T47D (cell line): ENCODE results near the gene CCDC170.
"Not testable (repeated sequence)": the region's sequence is repeated elsewhere in the genome, so short reads cannot be mapped to it uniquely, and the experiment has no call there.

ENCODE experiments used
- DNase-seq, 2 experiments: peaks; one replicate each; pipeline versions ENCODE4 v3.0.0 to v3.0.0-alpha.2; 2011 to 2012; ENCODE audit warnings: low read depth in 1 of 2, low spot score in 1 of 2
- JUND ChIP-seq: IDR thresholded peaks from 2 replicates; pipeline ENCODE4 v1.6.1; 2012; ENCODE audit warnings: low read depth
- in situ Hi-C: cut with HindIII; loops from 2 replicates; pipeline ENCODE4 v1.10.0; 2016; ENCODE audit warnings: low sequenced_read_pairs, low pct_unique_long_range_greater_than_20kb

Gene CCDC170

DNA sequence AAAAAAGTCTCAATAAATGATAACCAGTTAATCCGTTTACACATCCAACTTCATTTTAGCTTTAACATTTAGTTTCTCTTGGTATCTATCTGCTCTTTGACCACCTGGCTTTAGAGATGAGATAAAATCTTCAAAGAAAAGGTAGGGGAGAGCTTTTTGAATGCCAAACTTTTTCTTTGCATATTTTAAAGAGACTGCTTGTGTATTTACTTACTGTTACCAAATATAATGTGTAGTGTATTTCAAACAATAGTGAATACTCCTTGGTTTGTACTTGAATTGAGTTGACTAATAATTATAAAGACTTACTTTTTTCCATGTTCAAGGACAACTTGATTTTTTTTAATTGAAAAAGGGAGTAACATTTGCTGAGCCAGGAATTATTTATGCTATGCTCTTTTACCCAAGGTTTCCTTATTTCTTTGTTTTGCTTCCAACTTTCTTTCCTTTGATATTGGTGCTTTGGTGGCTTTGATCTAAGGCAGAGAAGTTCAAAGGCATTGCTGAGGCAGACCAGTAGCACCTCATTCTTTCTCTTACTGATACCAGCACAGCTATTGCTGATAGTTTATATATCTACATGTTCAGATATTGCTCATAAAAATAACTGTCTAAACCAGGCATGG lies 7.8 kb downstream of the CCDC170 start:
- no peak for DNase-seq
- no peak for TF ChIP-seq JUND
- in situ Hi-C loops: no loop called here

DNA sequence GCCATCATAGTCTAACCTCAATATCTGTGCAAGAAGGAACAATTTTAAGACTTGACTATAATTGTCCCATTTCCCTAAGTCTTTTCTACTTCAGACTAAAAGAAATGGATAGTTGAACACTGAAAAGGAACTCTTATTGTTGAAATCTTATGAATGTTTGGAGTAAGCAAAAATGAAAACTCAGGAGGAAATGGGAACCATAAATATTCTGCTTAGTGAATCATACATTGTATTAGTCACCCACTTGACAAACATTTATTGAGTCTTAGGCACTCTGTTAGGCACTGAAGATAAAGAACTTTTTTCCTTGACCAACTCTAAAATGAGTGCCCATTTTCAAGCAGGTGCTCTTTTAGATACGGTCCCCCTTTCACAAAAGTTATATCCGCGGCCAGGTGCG lies 8.7 kb downstream of the CCDC170 start:
- TF ChIP-seq JUND: no peak
- in situ Hi-C loops: no loop called here
- no peak for DNase-seq

DNA sequence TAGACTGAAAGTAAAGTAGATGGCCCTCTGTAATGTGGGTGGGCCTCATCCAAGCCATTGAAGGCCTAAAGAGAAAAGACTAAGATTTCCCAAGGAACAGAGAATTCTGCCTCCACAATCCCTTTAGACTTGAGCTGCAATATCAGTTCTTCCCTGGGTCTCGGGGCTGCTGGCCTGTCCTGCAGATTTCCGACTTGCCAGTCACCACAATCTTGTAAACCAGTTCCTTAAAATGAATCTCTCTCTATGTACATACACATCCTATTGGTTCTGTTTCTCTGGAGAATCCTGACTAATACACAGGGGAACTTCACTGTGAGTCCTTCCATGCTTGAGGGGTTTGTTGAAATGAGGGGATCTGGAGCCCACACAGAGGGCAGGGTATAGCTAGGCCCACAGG lies 12.9 kb downstream of the CCDC170 start:
- no peak for DNase-seq
- in situ Hi-C loops: no loop called here
- TF ChIP-seq JUND: no peak

DNA sequence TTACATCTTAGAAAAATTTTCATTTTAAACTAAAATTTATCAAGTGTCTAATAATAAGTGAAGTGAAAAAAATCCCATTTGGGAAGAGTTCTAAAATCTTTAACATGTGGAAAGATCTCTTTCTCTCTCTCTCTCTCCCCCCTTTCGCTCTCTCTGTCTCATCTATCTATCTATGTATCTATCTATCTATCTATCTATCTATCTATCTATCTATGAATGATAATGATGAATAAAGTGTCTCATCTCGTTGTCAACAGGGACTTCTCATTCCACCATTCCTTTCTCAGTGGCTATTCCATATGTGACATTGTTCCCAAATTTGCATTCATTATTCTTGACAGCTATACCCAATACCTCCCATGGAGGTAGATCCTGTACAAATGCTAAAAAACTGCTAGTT lies 15.2 kb downstream of the CCDC170 start:
- in situ Hi-C loops: no loop called here
- DNase-seq: no peak

DNA sequence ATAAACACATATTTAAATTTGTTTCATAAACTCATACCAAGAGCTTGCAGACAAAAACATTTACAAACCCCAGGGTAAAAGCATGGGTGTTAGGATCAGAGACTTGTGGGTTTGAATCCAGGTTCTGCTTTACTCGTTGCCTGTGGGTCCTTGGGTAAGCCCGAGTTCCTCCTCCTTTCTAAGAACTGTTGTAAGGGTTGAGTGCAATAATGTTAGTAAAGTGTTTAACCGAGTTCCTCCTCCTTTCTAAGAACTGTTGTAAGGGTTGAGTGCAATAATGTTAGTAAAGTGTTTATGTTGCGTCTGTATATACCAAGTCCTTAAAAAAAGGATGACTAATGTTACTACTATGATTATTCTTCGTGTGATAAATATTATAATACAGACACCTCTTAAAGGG lies 18.7 kb downstream of the CCDC170 start:
- in situ Hi-C loops: no loop called here
- no peak for TF ChIP-seq JUND
- DNase-seq: no peak

More for the DNA sequence above, 15.2 kb downstream of the CCDC170 start:
- TF ChIP-seq JUND: no peak

DNA sequence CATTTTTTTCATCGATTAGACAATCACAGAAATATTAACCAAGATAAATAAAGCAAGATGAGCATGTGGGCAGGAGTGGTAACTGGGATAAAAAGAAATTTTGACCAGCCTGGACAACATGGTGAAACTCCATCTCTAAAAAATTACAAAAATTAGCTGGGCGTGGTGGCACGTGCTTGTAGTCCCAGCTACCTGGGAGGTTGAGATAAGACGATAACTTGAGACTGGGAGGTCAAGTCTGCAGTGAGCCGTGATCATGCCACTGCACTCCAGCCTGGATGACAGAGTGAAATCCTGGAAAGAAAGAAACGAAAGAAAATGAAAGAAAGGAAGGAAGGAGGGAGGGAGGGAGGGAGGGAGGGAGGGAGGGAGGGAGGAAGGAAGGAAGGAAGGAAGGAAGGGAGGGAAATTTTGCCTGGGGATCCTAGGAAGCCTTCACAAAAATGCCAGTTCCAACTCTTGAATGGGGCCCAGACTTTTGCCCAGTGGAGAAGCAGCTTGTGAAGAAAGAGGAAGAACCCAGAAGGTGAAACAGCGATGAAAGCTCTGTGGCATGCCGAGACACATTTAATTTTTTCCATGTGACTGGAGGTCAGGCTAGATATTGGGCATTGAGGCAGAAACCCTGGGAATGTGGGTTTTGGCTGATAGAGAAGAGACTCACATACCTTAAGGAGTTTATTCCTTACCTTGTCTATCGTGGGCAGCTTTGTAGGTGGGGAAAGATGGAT lies 20.3 kb downstream of the CCDC170 start:
- in situ Hi-C loops: no loop called here
- TF ChIP-seq JUND: no peak

DNA sequence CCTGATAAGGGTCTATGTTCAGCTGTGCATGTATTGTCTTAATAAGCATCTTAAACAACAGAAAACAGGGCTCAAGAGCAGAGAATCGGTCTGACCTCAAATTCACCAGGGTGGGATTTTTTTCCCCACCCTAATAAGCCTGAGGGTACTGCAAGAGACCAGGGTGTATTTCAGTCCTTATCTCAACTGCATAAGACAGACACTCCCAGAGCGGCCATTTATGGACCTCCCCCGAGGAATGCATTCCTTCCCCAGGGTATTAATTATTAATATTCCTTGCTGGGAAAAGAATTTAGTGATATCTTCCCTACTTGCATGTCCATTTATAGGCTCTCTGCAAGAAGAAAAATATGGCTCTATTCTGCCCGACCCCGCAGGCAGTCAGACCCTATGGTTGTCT lies 25.2 kb downstream of the CCDC170 start:
- in situ Hi-C loops, DNase-seq: not testable (repeated sequence)

More for the DNA sequence above, 20.3 kb downstream of the CCDC170 start:
- DNase-seq: no peak

DNA sequence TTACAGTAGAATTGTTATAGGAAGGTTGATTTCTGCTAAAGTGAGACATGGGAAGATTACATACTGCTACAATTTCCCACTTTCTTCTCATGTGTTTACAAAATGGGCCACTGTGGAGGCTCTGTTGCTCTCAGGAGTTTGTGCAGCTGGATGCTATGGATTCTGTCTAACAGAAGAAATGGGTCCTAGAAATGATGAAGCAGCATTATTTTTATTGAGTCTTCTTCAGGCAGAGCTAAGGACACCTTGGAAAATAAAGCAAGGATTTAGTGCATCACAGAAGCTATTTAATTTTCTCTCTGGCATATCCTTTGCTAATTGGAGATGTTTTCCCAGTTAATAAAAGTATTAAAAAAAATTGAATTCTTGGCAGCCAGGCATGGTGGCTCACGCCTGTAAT lies 29.2 kb downstream of the CCDC170 start:
- no peak for DNase-seq
- TF ChIP-seq JUND: no peak
- in situ Hi-C loops: no loop called here

DNA sequence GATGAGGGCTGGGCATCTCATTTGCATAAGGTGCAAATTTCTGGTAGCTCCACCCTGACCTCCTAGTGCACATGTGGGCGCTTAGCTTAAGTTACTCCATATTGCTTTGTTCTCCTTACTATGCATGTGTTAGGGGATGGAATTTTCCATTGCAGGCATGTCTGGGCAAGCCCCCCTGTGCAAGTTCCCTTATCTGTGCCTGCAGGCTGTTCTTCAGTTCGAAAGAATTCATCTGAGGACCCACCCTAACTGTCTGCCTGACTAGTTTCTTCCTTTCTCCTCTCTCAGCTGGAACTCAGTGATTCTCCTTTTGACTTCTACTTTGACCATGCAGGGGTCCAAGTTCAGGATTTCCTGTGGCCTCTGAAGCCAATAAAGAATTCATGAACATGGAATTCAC lies 30.2 kb downstream of the CCDC170 start:
- in situ Hi-C loops: no loop called here
- no peak for TF ChIP-seq JUND
- DNase-seq: no peak

DNA sequence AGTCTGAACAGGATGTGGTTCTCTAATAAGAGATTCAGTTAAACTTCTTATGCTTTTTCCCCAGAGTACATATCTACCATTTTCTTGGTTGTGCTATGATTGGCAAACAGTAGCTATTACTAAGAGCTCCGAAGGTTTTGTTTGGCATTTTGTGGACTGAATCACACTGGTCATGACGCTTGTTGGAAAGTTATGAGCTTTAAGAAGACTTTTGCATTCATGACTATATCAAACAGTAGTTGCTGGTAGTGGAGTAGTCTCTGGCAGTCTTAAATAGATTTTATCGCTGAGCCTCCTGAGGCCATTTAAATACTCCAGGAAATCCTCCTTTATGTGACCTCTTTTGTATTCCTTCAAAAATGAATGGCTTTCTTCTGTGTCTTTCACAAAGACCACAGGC lies 40.8 kb downstream of the CCDC170 start:
- in situ Hi-C loops: no loop called here
- TF ChIP-seq JUND: no peak
- DNase-seq: peak in 1 of 2 experiments; percentile 9

DNA sequence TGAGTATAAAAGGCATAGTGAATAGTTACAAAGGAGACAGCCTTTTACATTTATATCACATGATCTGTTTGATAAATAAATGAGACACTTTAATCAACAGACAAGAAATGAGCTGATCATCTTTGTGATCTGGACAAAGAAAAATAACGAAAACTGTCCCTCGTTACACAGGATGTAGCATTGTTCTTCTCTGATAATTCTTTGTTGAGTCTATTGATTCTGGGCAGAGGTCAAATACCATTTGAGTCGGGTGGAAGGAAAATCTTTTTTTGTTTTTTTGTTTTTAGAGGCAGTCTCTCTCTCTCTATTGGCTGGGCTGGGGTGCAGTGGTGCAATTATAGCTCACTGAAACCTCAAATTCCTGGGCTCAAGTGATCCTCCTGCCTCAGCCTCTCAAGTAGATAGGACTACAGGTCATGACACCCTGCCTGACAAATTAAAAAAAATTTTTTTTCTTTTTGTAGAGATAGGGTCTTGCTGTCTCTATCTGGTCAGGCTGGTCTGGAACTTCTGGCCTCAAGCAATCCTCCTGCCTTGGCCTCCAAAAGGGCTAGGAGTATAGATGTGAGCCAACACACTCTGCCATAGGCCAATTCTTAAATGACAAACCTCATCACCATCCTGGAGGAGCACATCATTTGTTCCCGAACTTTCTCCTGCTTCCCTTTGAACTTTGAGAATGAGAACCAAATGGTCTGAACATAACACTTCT lies 41.8 kb downstream of the CCDC170 start:
- TF ChIP-seq JUND: no peak
- DNase-seq: no peak
- in situ Hi-C loops: no loop called here

DNA sequence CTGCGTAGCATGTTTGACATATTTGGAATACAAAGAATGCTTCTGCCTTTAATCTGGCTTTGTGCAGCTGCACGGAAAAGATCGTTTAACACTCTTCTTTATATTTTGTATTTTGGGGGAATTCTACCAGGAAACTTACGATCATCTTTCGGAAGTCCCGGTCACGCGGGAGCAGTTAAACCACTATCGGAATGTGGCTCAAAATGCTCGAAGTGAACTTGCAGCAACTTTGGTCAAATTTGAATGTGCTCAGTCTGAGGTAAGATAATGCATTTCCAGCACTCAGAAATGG lies 42.3 kb downstream of the CCDC170 start:
- no peak for DNase-seq
- in situ Hi-C loops: no loop called here
- no peak for TF ChIP-seq JUND

DNA sequence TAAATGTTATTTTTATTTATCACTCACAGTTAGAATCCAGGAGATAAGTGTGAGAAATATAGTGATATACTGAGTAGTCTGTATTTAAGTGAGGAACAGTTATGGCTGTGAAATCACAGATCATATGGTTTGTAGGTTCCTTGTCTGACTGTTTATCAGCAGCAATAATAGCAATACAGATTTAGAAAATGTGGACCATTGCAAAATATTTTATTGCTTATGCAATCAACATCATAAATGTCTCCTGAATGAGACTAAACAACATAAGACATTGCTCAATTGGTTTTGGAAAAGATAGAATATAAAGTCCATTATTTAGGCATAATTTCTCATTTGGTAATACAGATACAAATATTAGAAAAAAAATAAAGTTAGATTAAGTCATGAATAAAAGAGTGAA lies 43.7 kb downstream of the CCDC170 start:
- in situ Hi-C loops: no loop called here
- no peak for DNase-seq
- no peak for TF ChIP-seq JUND
